Cardiac septum (tissue), 1 donor: ENCODE measurements around the gene ACTMAP. TPM values are rescaled to one million over a fixed set of nuclear protein-coding genes. Genes with fewer than 3 reads are reported as not detected.
A peak's percentile ranks its signal among the peaks of the same experiment; 100 is the strongest.

Source experiments
- DNase-seq: peaks from one replicate; pipeline ENCODE4 v3.0.0-alpha.2; 2020; ENCODE audit warnings: low spot score
- intact Hi-C: fragments of 100-400 bp; cut with DNase I; formaldehyde crosslinking; loops from one replicate; pipeline ENCODE4 v1.14.0; 2022
- total RNA-seq: library from RNA; stranded (reverse); fragmentation: NEBNext Ultra II Directional; extraction: Animal tissue kit (Norgen Biotek cat#: 25700); gene quantifications from one replicate; pipeline ENCODE4 v1.2.1, GENCODE V29; 2021
- donor health status: DM: no; HTN: no; CAD: no.

ACTMAP gene
- total RNA-seq, 1 donor from 2014 or later = 9.2 TPM

GRCh38 chr19:40726279-40726678, 24.0 kb downstream of the ACTMAP start:
- no peak for DNase-seq
- intact Hi-C loops = no loop called here

GRCh38 chr19:40724855-40725254, 25.4 kb downstream of the ACTMAP start:
- intact Hi-C loops = no loop called here
- no peak for DNase-seq

GRCh38 chr19:40724315-40724714, 26.0 kb downstream of the ACTMAP start:
- intact Hi-C loops = no loop called here
- DNase-seq = no peak

- DNase-seq = no peak
- intact Hi-C loops = no loop called here
These were observed 26.5 kb downstream of the ACTMAP start for GRCh38 chr19:40723661-40724254.

GRCh38 chr19:40721936-40722661, 28.2 kb downstream of the ACTMAP start:
- no peak for DNase-seq
- intact Hi-C loops = no loop called here

- no peak for DNase-seq
- intact Hi-C loops = no loop called here
These were observed 29.2 kb downstream of the ACTMAP start for GRCh38 chr19:40721140-40721486.

GRCh38 chr19:40719414-40719894, 30.8 kb downstream of the ACTMAP start:
- intact Hi-C loops = loop anchor here (5.0 to 10.0 kb wide), 3 partner anchors 117 to 1305 kb away; partner anchors contain the start of genes LTBP4, PLEKHG2 and SERTAD3
- DNase-seq = no peak

- peak; percentile 87 for DNase-seq
- intact Hi-C loops = loop anchor here (5.0 to 10.0 kb wide), 3 partner anchors 117 to 1304 kb away; partner anchors contain the start of genes LTBP4, PLEKHG2 and SERTAD3
These were observed 31.4 kb downstream of the ACTMAP start for GRCh38 chr19:40718774-40719391.

- intact Hi-C loops = loop anchor here (5.0 to 10.0 kb wide), 3 partner anchors 116 to 1303 kb away; partner anchors contain the start of genes LTBP4, PLEKHG2 and SERTAD3
- no peak for DNase-seq
These were observed 32.1 kb downstream of the ACTMAP start for GRCh38 chr19:40717880-40718773.

- intact Hi-C loops = loop anchor here (5.0 to 10.0 kb wide), 3 partner anchors 115 to 1303 kb away; partner anchors contain the start of genes LTBP4, PLEKHG2 and SERTAD3
- DNase-seq = peak; percentile 81
These were observed 32.9 kb downstream of the ACTMAP start for GRCh38 chr19:40717325-40717879.

- peak; percentile 100 for DNase-seq
- intact Hi-C loops = loop anchor here (1.0 to 10.0 kb wide), 5 partner anchors 53 to 1302 kb away; partner anchors contain the start of genes LTBP4, PLEKHG2 and SERTAD3
These were observed 33.6 kb downstream of the ACTMAP start, which contains the start of the genes COQ8B and ITPKC for GRCh38 chr19:40716482-40717324. Gene COQ8B (minus strand): TSS chr19:40716886. CDS start chr19:40714632, 2,254 bp downstream. Gene ITPKC (plus strand): TSS chr19:40717112. CDS start chr19:40717136, 24 bp downstream.

GRCh38 chr19:40716031-40716481, 34.2 kb downstream of the ACTMAP start:
- intact Hi-C loops = loop anchor here (1.0 to 10.0 kb wide), 5 partner anchors 53 to 1301 kb away; partner anchors contain the start of genes LTBP4, PLEKHG2 and SERTAD3
- DNase-seq = no peak

- peak; percentile 97 for DNase-seq
- intact Hi-C loops = loop anchor here (1.0 to 10.0 kb wide), 5 partner anchors 23 to 1300 kb away; partner anchors contain the start of genes ACTMAP, LTBP4, PLEKHG2 and SERTAD3
These were observed 35.6 kb downstream of the ACTMAP start for GRCh38 chr19:40714441-40715299.

- intact Hi-C loops = loop anchor here (2.0 to 10.0 kb wide), 3 partner anchors 37 to 1299 kb away; partner anchors contain the start of genes ACTMAP, PLEKHG2, SERTAD3 and SNRPA
- DNase-seq = no peak
These were observed 36.3 kb downstream of the ACTMAP start for GRCh38 chr19:40713939-40714338.

- no peak for DNase-seq
- intact Hi-C loops = loop anchor here (10.0 kb wide), 2 partner anchors 265 to 1295 kb away; partner anchors contain the start of genes PLEKHG2 and SERTAD3
These were observed 40.5 kb downstream of the ACTMAP start for GRCh38 chr19:40709817-40710216.

GRCh38 chr19:40707615-40708014, 42.7 kb downstream of the ACTMAP start:
- no peak for DNase-seq
- intact Hi-C loops = no loop called here
